HAP-1 (cell line): Measurements from ENCODE around the gene CACNA1D.

Source experiments
- DNase-seq, 2 experiments: peaks; one replicate each; pipeline ENCODE4 v3.0.0-alpha.2; 2016 to 2020; ENCODE audit warnings: low spot score in 2 of 2
- H3K27me3 ChIP-seq: fragments of 250-450 bp; sonication (Bioruptor Pico); 2 replicates; pipeline ENCODE4 v1.5.1; 2020; ENCODE audit warnings: low read depth, mild to moderate bottlenecking, moderate library complexity
- H3K36me3 ChIP-seq: fragments of 250-450 bp; sonication (Bioruptor Pico); replicated peaks from 2 replicates; pipeline ENCODE4 v1.5.1; 2020; ENCODE audit warnings: mild to moderate bottlenecking
- H3K4me1 ChIP-seq: fragments of 250-450 bp; sonication (Bioruptor Pico); 2 replicates; pipeline ENCODE4 v1.5.1; 2020; ENCODE audit warnings: mild to moderate bottlenecking
- H3K4me3 ChIP-seq: fragments of 250-450 bp; sonication (Bioruptor Pico); 2 replicates; pipeline ENCODE4 v1.5.1; 2020; ENCODE audit warnings: mild to moderate bottlenecking, moderate library complexity
- H3K9me3 ChIP-seq: fragments of 250-450 bp; sonication (Bioruptor Pico); 2 replicates; pipeline ENCODE4 v1.5.1; 2020; ENCODE audit warnings: mild to moderate bottlenecking, moderate library complexity
- in situ Hi-C: fragments of 300-500 bp; cut with MboI; formaldehyde crosslinking; loops from 3 replicates; pipeline ENCODE4 v1.14.3; 2020; ENCODE audit warnings: low sequenced_read_pairs, inconsistent platforms, mixed read lengths

The CACNA1D gene

GRCh38 chr3:53776494-53777101, 282.2 kb downstream of the CACNA1D start:
- H3K4me3 ChIP-seq, result no peak overlapping the region
- in situ Hi-C loops, result no loop called here
- no peaks in the 10 kb centered on the region for H3K4me1 ChIP-seq
- no peak for DNase-seq
- no peaks in the 10 kb centered on the region for H3K36me3 ChIP-seq
- no peaks in the 10 kb centered on the region for H3K27me3 ChIP-seq
- H3K9me3 ChIP-seq, result no peaks in the 10 kb centered on the region

DNA sequence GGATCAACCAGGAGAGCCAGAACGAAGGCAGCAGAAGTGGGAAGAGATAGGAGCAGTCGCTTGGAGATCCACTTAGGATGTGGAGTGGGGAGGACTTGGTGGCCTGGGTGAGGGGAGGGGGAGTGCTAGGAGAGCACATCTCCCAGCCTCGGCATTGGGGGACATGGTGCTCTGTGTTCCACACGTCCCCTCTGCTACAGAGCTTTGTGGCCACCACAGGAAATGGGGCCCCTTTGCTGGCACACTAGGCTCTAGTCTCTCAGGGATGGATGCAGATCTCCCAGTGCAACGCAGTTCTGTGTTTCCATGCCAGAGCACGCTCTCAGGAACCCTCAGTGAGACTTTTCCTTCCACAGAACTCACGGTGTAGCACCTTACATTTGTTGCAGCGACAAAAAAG, 283.1 kb downstream of the CACNA1D start:
- Histone ChIP-seq H3K36me3 (no peaks in the 10 kb centered on the region), H3K4me1 (no peaks in the 10 kb centered on the region), H3K9me3 (no peaks in the 10 kb centered on the region), H3K27me3 (no peaks in the 10 kb centered on the region), H3K4me3 (no peak overlapping the region)
- DNase-seq, result no peak
- in situ Hi-C loops, result no loop called here

DNA sequence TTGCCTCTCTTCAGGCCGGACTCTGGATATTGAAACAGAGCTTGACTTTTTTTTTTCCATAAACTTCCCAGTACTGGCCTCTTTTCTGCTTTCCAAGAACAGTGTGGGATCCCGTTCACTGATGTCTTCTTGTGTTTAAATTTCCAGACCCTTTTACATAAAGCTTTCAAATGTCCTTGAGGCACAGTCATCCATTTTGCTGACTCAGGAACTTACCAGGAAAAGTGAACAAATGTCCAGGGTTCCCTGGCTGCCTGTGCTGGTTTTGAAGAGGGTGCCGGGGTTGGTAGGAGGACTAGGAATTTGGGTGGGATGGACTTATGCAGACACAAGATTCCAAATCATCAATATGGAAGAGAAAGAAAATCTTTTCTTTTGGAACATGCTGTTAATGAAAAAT, 283.7 kb downstream of the CACNA1D start:
- no peaks in the 10 kb centered on the region for H3K4me1 ChIP-seq
- DNase-seq, result no peak
- no peak overlapping the region for H3K4me3 ChIP-seq
- H3K9me3 ChIP-seq, result no peaks in the 10 kb centered on the region
- no peaks in the 10 kb centered on the region for H3K36me3 ChIP-seq
- no peaks in the 10 kb centered on the region for H3K27me3 ChIP-seq
- in situ Hi-C loops, result no loop called here

- in situ Hi-C loops, result no loop called here
- no peaks in the 10 kb centered on the region for H3K9me3 ChIP-seq
- H3K4me1 ChIP-seq, result no peaks in the 10 kb centered on the region
- H3K4me3 ChIP-seq, result no peak overlapping the region
- no peak for DNase-seq
- no peaks in the 10 kb centered on the region for H3K27me3 ChIP-seq
- no peaks in the 10 kb centered on the region for H3K36me3 ChIP-seq
Measured at GRCh38 chr3:53780171-53780570, 285.8 kb downstream of the CACNA1D start.

DNA sequence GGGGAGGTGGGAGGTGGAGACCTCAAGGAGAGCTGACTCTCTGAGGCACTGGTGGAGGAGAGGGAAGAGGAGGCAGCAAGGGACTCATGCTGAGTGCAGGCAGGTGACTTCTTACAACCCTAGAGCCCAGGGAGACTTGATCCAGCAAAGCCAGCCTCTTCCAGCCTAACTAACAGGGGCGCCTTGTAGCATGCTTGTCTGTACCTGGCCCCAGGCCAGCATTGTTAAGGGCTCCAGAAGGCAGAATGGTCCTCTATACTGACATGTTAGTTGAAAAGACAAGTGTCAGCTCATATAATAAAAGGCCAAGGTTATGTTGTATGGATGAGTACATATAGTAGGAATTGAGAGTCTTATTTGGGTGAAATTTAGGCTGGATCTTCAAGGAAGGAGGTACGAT, 286.4 kb downstream of the CACNA1D start:
- DNase-seq, result no peak
- in situ Hi-C loops, result no loop called here
- no peaks in the 10 kb centered on the region for H3K36me3 ChIP-seq
- no peaks in the 10 kb centered on the region for H3K9me3 ChIP-seq
- H3K4me3 ChIP-seq, result no peak overlapping the region
- H3K27me3 ChIP-seq, result no peaks in the 10 kb centered on the region
- no peaks in the 10 kb centered on the region for H3K4me1 ChIP-seq

DNA sequence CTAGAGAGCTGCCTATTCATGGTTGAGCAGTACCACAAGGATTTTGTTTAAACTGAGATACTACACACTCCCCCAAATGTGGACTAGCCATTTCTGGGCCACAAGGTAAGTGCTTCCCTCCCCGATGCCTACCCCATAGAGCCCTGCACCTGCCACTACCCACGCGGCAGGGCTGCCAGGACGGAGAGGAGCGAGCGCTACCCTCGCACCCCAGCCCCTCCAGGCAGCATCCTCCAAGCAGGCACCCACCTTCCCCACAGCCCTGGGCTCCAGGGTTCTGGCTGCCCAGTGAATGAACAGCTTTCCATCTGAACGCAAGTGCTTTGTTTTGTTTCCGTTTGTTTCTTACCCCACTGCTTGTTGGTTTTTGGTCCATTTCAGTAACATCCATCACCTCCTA, 292.6 kb downstream of the CACNA1D start:
- DNase-seq, result no peak
- Histone ChIP-seq H3K36me3 (no peaks in the 10 kb centered on the region), H3K4me3 (no peak overlapping the region), H3K4me1 (no peaks in the 10 kb centered on the region), H3K27me3 (no peaks in the 10 kb centered on the region), H3K9me3 (no peaks in the 10 kb centered on the region)
- in situ Hi-C loops, result no loop called here

- in situ Hi-C loops, result no loop called here
- DNase-seq, result no peak
- H3K4me1 ChIP-seq, result no peaks in the 10 kb centered on the region
- H3K36me3 ChIP-seq, result no peaks in the 10 kb centered on the region
- H3K9me3 ChIP-seq, result no peaks in the 10 kb centered on the region
- H3K4me3 ChIP-seq, result no peak overlapping the region
- H3K27me3 ChIP-seq, result no peaks in the 10 kb centered on the region
Measured at GRCh38 chr3:53788038-53788437, 293.6 kb downstream of the CACNA1D start.

- H3K9me3 ChIP-seq, result no peaks in the 10 kb centered on the region
- in situ Hi-C loops, result no loop called here
- no peak for DNase-seq
- no peak overlapping the region for H3K4me3 ChIP-seq
- H3K27me3 ChIP-seq, result no peaks in the 10 kb centered on the region
- H3K4me1 ChIP-seq, result no peaks in the 10 kb centered on the region
- no peaks in the 10 kb centered on the region for H3K36me3 ChIP-seq
Measured at GRCh38 chr3:53789459-53789858, 295.0 kb downstream of the CACNA1D start.

DNA sequence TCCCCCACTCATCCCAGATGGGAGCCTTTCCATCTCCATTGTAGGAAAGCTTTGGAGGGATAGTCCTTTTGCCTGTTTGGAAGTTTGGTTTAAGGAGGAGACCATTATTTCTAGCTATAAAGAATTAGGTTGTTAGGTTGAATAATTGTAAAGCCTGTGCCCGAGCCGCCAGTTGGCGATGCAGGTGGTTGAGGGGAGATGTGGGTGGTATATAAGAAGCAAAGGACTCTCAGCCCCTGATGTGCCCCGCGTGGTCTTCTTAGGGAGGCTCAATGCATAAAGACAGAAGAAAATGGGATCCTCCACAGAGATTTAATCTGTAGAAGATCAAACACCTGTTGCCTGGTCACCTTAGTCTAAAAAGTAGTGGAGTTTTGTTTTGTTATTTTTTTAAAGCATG, 296.1 kb downstream of the CACNA1D start:
- Histone ChIP-seq H3K36me3 (no peaks in the 10 kb centered on the region), H3K9me3 (no peaks in the 10 kb centered on the region), H3K4me1 (no peaks in the 10 kb centered on the region), H3K4me3 (no peak overlapping the region), H3K27me3 (no peaks in the 10 kb centered on the region)
- in situ Hi-C loops, result no loop called here
- no peak for DNase-seq

DNA sequence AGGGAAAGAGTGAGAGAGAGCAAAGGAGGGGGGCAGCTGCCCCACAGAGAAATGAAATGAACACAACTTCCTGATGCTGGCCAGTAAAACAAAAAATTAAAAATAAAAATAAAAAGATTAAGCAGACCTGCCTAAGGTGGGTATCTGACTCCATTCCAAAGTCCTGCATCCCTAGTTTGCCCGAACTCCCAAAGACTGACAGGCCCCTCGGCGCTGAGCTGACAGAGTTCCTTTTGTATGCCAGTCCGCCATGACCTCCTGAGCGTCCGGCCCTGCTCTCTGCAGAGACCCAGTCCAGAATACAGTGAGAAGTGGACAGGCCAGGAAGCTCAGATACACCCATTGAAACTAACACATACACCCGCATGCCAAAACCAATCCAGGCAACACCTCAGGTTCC, 296.9 kb downstream of the CACNA1D start:
- DNase-seq, result no peak
- Histone ChIP-seq H3K4me1 (no peaks in the 10 kb centered on the region), H3K27me3 (no peaks in the 10 kb centered on the region), H3K36me3 (no peaks in the 10 kb centered on the region), H3K4me3 (no peak overlapping the region), H3K9me3 (no peaks in the 10 kb centered on the region)
- in situ Hi-C loops, result no loop called here

DNA sequence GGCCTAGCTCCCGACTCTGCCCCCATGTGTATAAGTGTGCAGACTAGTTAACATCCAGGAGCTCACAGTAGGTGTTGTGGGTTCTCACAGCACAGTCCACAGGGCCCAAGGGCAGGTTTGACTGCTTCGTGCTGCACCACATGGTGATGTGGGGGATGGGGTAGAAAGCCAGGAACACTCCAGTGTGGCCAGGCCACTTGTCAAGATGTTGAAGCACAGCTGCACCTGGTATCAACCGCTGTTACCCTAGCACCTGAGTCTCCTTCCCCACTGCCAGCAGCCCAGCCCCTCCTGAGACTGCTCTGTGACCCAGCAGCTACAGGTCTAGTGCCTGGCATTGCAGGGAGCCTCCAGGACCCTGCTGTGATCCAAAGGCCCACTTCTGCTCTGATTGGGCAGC, 298.5 kb downstream of the CACNA1D start:
- DNase-seq, result no peak
- Histone ChIP-seq H3K9me3 (no peaks in the 10 kb centered on the region), H3K4me1 (no peaks in the 10 kb centered on the region), H3K27me3 (no peaks in the 10 kb centered on the region), H3K36me3 (no peaks in the 10 kb centered on the region), H3K4me3 (no peak overlapping the region)
- in situ Hi-C loops, result no loop called here

DNA sequence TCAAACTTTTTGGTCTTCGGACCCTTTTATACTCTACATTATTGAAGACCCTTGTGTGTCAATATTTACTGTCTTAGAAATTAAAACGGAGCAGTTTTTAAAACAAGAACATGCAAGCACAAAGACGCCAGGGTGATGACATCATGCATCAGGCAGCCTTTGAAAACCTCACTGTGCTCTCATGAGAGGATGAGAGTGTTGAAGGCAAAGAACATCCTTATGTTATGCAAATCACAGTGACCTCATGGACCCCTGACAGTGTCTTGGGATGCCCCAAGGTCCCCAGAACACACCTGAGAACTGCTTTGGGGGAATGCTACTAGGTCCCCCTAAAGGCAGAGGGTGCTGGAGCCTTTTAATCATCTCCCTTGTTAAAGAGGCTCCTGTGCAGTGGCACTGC, 300.2 kb downstream of the CACNA1D start:
- in situ Hi-C loops, result no loop called here
- no peaks in the 10 kb centered on the region for H3K27me3 ChIP-seq
- H3K4me1 ChIP-seq, result no peaks in the 10 kb centered on the region
- H3K9me3 ChIP-seq, result no peaks in the 10 kb centered on the region
- H3K4me3 ChIP-seq, result no peak overlapping the region
- DNase-seq, result no peak
- H3K36me3 ChIP-seq, result no peaks in the 10 kb centered on the region

DNA sequence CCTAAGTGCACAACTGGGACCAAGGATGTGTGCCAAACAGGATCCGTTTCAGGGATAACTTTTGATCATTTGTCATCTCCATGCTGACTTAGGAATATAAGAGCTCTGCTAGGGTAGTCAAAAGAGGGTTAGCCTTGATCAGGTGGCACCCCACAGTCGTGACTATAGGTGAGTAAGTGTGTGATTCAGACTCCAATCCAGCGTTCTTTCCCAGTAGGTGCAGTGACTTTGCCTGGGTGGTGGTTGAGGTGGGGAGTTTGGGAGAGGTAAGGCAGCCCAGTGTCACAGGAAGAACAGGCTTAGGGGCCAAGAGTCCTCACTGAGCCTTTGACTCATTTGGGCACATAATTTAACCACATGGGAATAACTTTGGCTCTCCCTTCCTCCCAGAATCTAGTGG, 300.8 kb downstream of the CACNA1D start:
- DNase-seq, result no peak
- in situ Hi-C loops, result no loop called here

DNA sequence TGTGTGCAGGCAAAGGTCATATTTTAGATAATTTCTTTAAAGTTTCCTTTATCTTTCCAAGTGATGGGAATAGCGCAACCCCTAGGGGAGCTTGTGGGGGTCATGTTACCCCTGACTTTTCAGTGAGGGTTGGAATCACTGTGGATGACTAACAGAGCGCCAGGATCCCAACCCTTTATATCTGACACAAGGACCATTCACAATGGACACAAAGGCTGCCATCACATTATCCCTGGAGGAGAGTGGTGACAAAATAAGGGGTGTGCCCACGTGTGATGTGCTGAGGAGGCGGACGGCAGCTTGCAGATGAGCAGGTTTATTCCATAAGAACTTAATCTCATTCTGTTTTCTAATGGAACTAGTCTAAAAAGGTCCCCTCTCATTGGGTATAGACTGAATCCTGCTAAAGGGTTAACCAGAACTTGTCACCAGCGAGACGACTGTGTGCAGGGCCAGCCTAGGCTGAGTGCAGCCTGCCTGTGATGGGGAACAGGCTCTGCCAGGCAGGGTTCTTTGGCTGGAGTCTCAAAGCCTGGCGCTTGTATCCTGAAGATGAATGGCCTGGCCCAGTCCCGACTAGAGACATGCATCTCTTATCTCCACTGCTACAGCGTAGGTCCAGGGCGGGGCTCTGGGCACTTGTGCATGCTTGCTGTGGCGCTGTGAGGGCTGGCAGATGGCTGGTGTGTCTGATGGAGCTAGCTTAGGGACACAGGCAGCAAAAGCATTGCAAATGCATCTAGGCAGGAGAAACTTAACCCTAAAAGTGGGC, 301.6 kb downstream of the CACNA1D start:
- Histone ChIP-seq H3K36me3 (no peaks in the 10 kb centered on the region), H3K27me3 (no peaks in the 10 kb centered on the region), H3K9me3 (no peaks in the 10 kb centered on the region), H3K4me1 (no peaks in the 10 kb centered on the region), H3K4me3 (no peak overlapping the region)
- DNase-seq, result no peak
- in situ Hi-C loops, result no loop called here

More for the DNA sequence above, 300.8 kb downstream of the CACNA1D start:
- H3K27me3 ChIP-seq, result no peaks in the 10 kb centered on the region
- H3K4me1 ChIP-seq, result no peaks in the 10 kb centered on the region
- no peaks in the 10 kb centered on the region for H3K36me3 ChIP-seq
- H3K4me3 ChIP-seq, result no peak overlapping the region
- H3K9me3 ChIP-seq, result no peaks in the 10 kb centered on the region

GRCh38 chr3:53798144-53798543, 303.7 kb downstream of the CACNA1D start:
- Histone ChIP-seq H3K4me1 (no peaks in the 10 kb centered on the region), H3K4me3 (no peak overlapping the region), H3K36me3 (no peaks in the 10 kb centered on the region), H3K9me3 (no peaks in the 10 kb centered on the region), H3K27me3 (no peaks in the 10 kb centered on the region)
- in situ Hi-C loops, result no loop called here
- no peak for DNase-seq
